ENCODE measurements around the gene PPP1R27.
A peak's percentile ranks its signal among the peaks of the same experiment; 100 is the strongest.

The PPP1R27 gene

GRCh38 chr17:81821603-81822311, 13.1 kb downstream of the PPP1R27 start:
- peak; percentile 91 for TF ChIP-seq CTCF (conservative IDR thresholded peaks at IDR 0.05)
- H3K27ac ChIP-seq = peak overlapping the region; percentile 93

DNA sequence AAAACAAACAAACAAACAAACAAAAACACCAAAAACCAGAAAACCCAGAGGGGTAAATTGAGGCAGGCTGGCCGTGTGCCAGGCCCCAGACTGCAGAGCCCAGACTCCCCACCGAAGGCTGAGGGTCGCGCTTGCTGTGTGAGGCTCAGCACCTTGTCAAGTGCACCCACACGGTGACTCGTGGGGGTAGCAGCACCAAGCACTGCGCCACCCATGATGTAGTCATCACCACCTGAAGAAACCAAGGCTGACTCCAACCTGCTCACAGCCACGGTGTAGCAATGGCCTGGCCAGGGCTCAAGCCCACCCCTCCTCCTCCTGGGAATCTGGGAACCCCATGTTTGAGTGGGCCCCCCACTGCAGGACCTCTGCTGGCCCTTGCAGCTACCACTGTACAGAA, 13.7 kb downstream of the PPP1R27 start:
- peak overlapping the region; percentile 93 for H3K27ac ChIP-seq
- no peak for TF ChIP-seq CTCF (conservative IDR thresholded peaks at IDR 0.05)

DNA sequence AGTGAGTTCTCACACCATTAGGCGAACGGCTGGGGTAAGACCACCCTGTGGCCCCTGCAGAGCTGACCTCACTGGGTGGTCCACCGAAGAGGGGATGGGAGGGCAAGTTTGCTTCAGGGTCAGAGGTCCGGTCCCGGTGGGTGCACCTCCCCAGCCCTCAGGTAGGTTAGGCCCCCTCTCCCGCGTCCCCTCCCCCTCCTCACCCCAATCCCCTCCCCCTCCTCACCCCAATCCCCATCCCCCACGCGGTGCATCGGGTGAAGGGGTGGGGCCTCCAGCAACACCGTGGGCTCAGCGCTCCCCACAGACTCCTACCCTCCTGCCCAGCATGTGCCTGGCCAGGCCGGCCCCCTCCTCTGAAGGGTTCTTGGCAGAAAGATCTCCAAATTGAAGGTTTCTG, 15.1 kb downstream of the PPP1R27 start:
- H3K27ac ChIP-seq = no peak overlapping the region
- no peak for TF ChIP-seq CTCF (conservative IDR thresholded peaks at IDR 0.05)

DNA sequence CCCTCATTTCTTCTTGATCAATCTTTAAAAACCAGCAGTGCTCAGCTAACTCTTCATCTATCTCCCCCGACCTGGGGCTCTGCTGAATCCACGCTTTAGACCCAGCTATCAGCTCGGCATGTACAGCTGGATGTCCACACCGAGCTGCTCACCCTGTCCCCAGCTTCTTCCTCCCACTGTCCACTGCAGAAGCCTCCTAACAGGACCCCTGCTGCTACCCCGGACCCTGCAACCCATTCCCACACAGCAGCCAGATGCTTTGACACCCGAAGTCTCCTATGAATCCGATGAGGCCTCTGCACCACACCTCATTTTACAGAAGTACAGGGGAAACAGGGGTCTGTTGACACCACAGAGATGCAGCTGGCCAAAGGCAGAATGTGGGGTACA, 17.1 kb downstream of the PPP1R27 start:
- H3K27ac ChIP-seq = no peak overlapping the region
- no peak for TF ChIP-seq CTCF (conservative IDR thresholded peaks at IDR 0.05)

- H3K27ac ChIP-seq = no peak overlapping the region
- TF ChIP-seq CTCF (conservative IDR thresholded peaks at IDR 0.05) = no peak
Observed at GRCh38 chr17:81815646-81815986, 19.2 kb downstream of the PPP1R27 start.

- H3K27ac ChIP-seq = no peak overlapping the region
- no peak for TF ChIP-seq CTCF (conservative IDR thresholded peaks at IDR 0.05)
Observed at GRCh38 chr17:81814748-81815645, 19.9 kb downstream of the PPP1R27 start.

- no peak for TF ChIP-seq CTCF (conservative IDR thresholded peaks at IDR 0.05)
- no peak overlapping the region for H3K27ac ChIP-seq
Observed at GRCh38 chr17:81813861-81814683, 20.8 kb downstream of the PPP1R27 start.

Data from VCaP (cell line).